HG03064 (cell line): Measurements from ENCODE around the gene KMT2B.
A peak's percentile ranks its signal among the peaks of the same experiment; 100 is the strongest.

Source experiments
- ATAC-seq: cut with Tn5 transposase; IDR thresholded peaks from one replicate; pipeline ENCODE4 v1.9.1; 2021; ENCODE audit warnings: low read depth; ENCODE audit not compliant: unreplicated experiment

Gene KMT2B

DNA sequence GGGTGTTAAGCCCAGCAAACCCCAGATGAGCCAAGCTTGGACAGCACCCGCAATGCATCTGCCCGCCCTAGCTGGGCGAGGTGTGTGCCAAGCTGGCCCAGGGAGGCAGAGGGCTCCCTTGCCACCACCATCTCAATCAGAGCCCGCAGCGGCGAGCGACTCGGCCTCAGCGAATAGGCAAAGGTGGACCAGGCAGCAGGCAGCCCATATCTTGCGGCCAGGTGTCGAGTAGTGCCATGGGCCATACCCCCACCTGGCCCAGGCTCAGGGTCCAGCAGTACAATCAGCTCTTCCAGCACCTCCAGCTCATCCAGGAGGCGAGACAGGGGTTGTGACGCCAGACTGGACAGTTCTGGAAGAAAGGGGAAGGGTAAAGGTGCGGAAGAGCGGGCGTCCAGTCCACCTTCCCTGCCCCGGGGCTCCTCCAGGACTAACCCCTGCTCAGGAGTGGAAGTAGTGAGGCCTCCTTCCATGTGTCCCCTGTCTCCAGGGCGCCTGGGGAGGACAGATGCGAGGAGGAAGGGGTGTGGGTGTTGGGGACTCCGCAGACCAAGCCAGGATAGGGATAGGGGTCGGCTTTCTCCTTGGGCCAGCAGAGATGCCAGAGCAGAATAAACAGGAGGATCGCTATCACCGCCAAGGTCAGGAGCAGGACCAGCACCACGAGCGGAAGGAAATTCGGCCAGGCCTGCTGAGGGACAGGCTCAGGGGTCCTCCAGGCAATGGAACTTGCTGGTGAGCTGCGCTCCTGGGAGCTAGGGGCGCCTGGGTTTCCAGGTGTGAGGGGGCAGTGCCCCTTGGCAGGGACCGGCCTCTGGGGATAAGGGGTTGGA, 21.7 kb downstream of the KMT2B start:
- no peak for ATAC-seq

DNA sequence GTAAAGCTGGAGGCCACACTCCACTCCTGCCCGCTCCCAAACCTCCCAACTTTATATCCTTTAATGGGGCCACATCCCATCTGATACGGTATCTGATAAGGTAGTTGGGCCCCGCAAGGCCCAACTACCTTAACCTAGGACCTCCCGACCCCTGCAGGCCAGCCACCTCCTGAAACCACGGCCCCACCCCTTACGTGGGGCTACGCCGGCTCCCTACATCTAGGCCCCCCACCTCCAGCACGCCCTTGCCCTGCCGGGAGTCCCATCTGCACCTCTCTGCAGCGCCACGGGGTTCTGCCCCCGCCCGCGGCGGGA, 22.3 kb downstream of the KMT2B start:
- ATAC-seq, result peak; percentile 7

GRCh38 chr19:35740423-35741202, 22.8 kb downstream of the KMT2B start:
- ATAC-seq, result peak; percentile 48

DNA sequence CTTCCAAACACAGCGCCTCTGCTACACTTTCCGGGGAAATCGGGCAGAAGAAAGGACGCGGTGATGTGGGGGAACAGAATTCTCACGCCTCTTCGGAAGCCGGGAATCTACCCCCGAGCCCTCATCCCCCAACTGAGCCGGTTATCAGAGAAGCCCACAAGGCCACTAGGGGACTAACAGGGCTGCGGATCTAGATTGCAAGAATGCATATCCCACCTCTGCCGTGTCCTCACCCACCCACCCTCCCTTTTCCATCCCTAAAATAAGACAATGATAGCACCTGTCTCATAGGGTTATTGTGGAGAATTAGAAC, 23.4 kb downstream of the KMT2B start:
- ATAC-seq, result no peak

GRCh38 chr19:35742121-35742724, 24.4 kb downstream of the KMT2B start, which contains the start of gene IGFLR1:
TSS of gene IGFLR1 (minus strand) at chr19:35742452. CDS start at chr19:35741180, 1,272 bp downstream.
- no peak for ATAC-seq

DNA sequence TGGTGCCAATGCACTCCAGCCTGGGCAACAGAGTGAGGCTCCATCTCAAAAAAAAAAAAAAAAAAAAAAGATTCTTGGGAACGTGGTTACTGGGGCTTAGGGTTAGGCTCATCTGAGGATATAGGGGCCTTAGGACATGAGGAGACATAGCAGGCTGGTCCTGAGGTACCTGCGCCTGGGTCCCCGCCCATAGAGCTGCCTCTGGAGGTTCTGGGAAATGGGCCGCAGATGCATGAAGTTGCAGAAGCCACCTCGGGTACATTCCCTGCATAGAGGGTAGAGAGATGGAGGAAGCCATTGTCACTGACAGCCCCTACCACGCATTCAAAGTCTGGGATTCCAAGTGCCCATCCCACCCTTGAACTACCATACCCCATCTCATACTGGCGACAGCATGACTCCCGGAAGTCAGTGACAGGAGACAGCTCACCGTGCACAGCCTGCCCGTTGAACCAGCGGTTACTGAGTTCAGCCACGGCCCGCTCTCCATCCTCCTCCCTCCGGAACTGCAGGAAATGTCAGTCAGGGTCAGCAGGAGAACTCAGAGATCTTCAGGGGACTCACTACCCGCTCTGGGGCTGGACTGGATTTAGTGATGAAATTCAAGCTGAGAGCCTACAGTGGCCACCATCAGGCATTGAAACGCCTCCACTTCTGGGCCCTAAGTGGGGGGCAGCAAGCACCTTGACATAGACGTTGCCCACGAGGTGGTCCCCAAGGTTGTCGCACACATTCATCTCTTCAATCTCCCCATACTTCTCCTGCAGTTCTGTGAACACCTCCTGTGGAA, 26.0 kb downstream of the KMT2B start:
- no peak for ATAC-seq

DNA sequence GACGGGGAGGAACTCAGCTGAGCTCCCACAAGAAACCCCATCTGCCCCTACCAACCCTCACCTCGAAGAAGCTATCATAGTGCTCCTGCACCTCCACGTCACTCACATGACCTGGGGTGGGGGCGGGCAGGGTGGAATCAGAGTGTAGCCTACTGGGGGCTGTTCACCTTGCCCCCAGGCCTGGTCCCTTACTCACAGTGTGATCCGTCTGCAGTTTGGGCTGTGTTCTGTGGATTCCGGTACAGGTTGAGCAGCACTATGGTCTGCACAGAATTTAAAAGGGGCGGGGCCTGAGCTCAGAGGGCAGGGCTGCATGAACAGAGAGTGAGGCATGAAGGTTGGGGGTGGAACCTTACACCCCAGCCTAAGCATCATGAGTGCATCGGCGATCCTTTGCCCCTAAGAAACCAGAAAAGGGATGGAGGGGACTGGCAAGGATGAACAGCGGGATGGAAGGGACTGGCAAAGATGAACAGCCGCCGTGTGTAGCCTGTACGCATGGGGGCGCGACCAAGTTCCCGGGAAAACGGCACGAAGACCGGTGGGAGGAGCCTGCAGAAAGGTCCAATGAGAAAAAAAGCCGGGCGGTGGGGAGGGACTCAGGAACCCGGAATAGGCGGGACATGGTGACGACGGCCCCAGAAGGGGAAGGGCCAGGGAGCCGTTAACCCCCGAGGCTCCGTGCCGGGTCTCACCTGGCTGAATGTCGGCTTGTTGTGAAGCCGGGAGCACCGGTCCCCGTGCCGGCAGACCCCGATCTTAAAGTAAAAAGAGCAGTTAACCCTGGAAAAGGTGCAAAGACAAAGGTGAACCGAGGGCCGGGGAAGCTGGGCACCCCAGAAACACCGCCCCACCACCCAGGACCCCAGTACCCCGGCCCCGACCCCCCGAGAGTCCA, 26.9 kb downstream of the KMT2B start:
- no peak for ATAC-seq

DNA sequence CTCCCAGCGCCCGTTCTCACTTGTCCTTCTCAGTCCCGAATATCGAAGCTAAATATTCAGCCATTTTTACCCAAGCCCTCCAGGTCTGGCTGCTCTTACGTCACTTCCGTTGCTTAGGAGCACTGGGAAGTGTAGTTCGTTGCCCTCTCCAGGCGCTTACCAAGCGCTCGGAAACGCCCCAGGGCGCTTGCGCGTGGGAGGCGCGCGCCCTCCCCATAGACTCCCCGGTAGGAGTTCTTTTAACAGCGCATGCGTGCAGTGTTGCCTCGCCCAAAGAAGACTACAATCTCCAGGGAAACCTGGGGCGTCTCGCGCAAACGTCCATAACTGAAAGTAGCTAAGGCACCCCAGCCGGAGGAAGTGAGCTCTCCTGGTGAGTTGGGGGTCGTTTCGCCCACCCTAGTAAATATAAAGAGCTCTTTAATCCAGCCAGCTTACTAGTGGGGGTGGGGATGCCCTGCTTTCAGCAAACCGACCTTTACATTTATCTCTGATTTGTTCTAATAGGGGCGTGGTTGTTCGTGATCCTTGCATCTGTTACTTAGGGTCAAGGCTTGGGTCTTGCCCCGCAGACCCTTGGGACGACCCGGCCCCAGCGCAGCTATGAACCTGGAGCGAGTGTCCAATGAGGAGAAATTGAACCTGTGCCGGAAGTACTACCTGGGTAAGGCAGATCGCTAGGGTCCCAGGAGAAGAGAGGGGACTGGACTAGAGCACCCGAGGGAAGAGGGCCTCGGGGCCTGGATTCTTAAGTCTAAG, 27.7 kb downstream of the KMT2B start, which contains the start of the genes PSENEN and U2AF1L4:
Gene PSENEN, plus strand, starts transcription at position 324 of the 759 bp plus-strand sequence. Its CDS starts 280 bp downstream, at position 604.
Gene U2AF1L4, minus strand, starts transcription at position 91 of the 759 bp plus-strand sequence. Its CDS starts 27 bp downstream, at position 64.
- ATAC-seq, result peak; percentile 35

- no peak for ATAC-seq
Observed at GRCh38 chr19:35746087-35746462, 28.3 kb downstream of the KMT2B start.

- ATAC-seq, result no peak
Observed at GRCh38 chr19:35746531-35746930, 28.7 kb downstream of the KMT2B start.

GRCh38 chr19:35748106-35749020, 30.6 kb downstream of the KMT2B start, which contains the start of gene LIN37:
TSS of gene LIN37 (plus strand) at chr19:35748576. CDS start at chr19:35748725, 149 bp downstream.
- ATAC-seq, result peak; percentile 52

DNA sequence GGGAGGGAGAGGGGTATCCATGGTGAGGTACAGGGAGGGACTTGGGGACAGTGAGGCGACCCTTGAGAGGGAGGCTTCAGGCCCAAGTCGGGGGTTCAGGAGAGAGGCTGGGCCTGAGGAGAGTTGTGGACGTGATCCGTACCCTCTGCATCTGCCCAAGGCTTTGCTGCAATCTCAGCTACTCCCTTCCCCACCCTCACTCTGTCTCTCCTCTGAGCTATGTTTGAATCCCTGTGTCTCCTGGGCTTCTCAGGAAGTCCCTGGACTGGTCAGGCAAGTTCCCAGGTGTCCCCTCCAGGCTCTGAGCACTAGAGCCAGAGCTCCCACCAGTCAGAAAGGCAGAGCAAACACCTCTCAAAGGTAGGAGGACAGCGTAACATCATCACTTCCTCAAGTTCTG, 32.4 kb downstream of the KMT2B start:
- ATAC-seq, result no peak

DNA sequence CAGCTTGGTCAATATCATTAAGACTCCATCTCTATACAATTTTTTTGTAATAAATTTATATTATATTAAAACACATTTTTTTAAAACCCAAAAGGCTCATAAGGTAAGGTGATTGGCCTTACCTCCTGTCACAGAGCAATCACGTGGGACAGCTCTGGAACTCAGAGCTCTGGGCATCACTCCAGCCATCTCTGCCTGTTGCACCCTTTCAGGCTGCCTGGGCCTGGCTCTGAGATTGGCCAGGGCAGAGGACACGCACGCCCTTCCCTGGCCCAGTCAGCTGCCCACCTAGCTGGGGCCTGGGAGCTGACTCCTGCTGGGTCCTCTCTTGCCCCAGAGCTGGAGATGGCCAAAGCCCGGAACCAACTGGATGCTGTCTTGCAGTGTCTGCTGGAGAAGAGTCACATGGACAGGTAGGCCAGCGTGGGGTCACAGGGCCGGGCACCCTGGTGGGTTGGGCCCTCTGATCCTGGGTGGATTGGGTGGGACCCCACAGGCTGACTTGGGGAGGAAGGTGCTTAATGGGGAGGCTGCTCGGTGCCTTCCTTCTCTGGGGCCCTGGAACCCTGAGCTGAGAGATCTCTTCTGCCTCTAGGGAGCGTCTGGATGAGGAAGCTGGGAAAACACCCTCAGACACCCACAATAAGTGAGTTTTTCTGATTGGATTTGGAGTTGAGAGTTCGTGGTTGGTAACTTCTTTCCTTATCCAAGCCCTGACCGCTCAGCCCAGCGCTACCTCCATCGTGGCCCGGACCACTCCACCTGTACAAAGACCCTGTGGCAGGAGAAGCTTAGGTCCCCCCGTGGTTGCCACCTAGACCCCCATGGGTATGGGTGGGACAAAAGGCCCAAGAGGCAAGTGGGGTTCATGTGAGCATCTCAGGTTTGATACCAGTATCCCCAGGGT, 34.3 kb downstream of the KMT2B start:
- no peak for ATAC-seq

DNA sequence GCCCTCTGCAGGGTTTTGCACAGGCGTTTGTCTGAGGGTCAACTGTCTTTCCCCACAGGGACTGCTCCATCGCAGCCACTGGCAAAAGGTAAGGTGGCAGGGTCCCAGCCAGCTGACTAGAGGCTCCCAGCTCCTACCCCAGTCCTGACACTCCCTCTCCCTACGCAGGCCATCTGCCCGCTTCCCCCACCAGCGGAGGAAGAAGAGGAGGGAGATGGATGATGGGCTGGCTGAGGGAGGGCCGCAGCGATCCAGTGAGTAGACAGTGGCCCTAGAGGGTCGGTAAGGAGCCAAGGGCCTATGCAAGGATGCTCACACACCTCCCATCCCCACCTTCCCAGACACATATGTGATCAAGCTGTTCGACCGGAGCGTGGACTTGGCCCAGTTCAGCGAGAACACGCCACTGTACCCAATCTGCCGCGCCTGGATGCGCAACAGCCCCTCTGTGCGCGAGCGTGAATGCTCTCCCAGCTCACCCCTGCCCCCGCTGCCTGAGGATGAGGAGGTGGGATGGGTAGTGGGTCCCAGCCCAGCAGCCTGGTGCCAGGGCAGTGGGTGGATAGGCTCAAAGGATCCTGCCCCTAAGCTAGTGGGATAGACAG, 35.0 kb downstream of the KMT2B start:
- ATAC-seq, result no peak

DNA sequence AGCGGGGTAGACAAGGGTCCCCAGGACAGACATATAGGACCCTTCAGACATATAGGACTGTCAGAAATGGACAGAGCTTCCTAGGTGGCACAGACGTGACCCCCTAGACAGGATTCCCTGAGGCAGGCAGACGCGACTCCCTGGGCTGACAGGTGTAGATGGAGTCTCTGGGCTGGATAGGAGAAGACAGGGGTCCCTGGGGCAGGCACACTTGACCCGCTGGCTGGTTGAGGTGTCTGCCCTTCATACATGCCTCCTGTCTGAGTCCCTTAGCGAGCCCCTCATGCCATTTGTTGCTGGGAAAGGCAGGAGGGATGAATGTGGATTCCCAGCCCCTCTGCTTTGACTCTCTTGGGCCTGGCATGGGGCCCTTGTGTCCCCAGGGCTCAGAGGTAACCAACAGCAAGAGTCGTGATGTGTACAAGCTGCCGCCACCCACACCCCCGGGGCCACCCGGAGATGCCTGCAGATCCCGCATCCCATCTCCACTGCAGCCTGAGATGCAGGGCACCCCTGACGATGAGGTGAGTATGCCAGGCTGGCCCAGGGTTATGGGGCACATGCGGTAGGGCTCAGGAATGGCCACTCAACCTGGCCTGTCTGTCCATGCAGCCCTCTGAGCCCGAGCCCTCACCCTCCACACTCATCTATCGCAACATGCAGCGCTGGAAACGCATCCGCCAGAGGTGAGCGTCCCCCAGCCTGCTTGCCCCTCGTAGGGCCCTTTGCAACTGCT, 36.0 kb downstream of the KMT2B start:
- no peak for ATAC-seq
